Lung (tissue), 12 donors: ENCODE results near the gene ZNF366. TPM values are rescaled to one million over a fixed set of nuclear protein-coding genes. Genes with fewer than 3 reads are reported as not detected.

ENCODE experiments used
- ATAC-seq: fragments of 200-7000 bp; cut with Tn5 transposase; one replicate; pipeline ENCODE4 v1.9.1; 2020; ENCODE audit warnings: moderate number of reproducible peaks; ENCODE audit not compliant: insufficient read depth, low FRiP score
- DNase-seq, 3 donors: peaks; one replicate each; pipeline ENCODE4 v3.0.0-alpha.2; 2013 to 2017
- H3K27ac ChIP-seq, 2 donors: one replicate each; pipeline ENCODE4 v1.5.1; 2013; ENCODE audit warnings: mild to moderate bottlenecking in 2 of 2, moderate library complexity in 2 of 2, control low read depth in 1 of 2, inconsistent platforms in 1 of 2, low read depth in 1 of 2, low read length in 1 of 2
- H3K27me3 ChIP-seq, 3 donors: one replicate each; pipeline ENCODE4 v1.5.1; 2013; ENCODE audit warnings: low read length in 2 of 3; ENCODE audit not compliant: control insufficient read depth in 3 of 3, insufficient read depth in 3 of 3
- H3K36me3 ChIP-seq, 4 donors: one replicate each; pipeline ENCODE4 v1.5.1; 2013; ENCODE audit warnings: low read length in 4 of 4, mild to moderate bottlenecking in 1 of 4, moderate library complexity in 1 of 4; ENCODE audit not compliant: control insufficient read depth in 4 of 4, insufficient read depth in 4 of 4
- H3K4me1 ChIP-seq, 5 donors: one replicate each; pipeline ENCODE4 v1.5.1; 2013; ENCODE audit warnings: low read length in 5 of 5, mild to moderate bottlenecking in 2 of 5, moderate library complexity in 1 of 5; ENCODE audit not compliant: control insufficient read depth in 5 of 5, insufficient read depth in 5 of 5
- H3K4me3 ChIP-seq: one replicate; pipeline ENCODE4 v1.5.1; 2013; ENCODE audit warnings: mild to moderate bottlenecking, control low read depth, moderate library complexity
- H3K9ac ChIP-seq, 2 donors: one replicate each; pipeline ENCODE4 v1.5.1; 2013; ENCODE audit warnings: low read length in 2 of 2, control low read depth in 1 of 2; ENCODE audit not compliant: insufficient read depth in 1 of 2
- H3K9me3 ChIP-seq, 4 donors: one replicate each; pipeline ENCODE4 v1.5.1; 2013; ENCODE audit warnings: low read length in 3 of 4, mild to moderate bottlenecking in 1 of 4, moderate library complexity in 1 of 4; ENCODE audit not compliant: control insufficient read depth in 4 of 4, insufficient read depth in 3 of 4
- CTCF ChIP-seq: IDR thresholded peaks from 2 replicates; pipeline ENCODE4 v1.5.1; 2012; ENCODE audit warnings: mild to moderate bottlenecking; ENCODE audit errors: control extremely low read depth, extremely low read depth
- WGBS, 2 donors: extraction: QIAGEN DNeasy Blood & Tissue Kit; methylation state at CpG; one replicate each; pipeline ENCODE4 v1.1.7; 2013; 5-methylcytosine and 5-hydroxymethylcytosine counted together
- polyA plus RNA-seq, 2 donors: library from polyadenylated mRNA; stranded (reverse); fragments of 200-250 nt; gene quantifications; one replicate each; pipeline ENCODE4 v1.2.1, GENCODE V29; 2013
- total RNA-seq, 2 donors: library from RNA; depleted of rRNA in 1 of 2; stranded (reverse); fragments of >200 nt in 1 of 2; gene quantifications; one replicate each; pipeline ENCODE4 v1.2.1, GENCODE V29; 2014 to 2021
- donor health status: control.
- donor health status: control.
- donor health status: Bipolar disorder and iron deficiency.
- donor health status: healthy.
- donor health status: DM: yes; HTN: yes; CAD: no.

ZNF366 gene
- total and polyA plus RNA-seq, 4 donors, result 0.73 to 6.0 (median 3.6) TPM

DNA sequence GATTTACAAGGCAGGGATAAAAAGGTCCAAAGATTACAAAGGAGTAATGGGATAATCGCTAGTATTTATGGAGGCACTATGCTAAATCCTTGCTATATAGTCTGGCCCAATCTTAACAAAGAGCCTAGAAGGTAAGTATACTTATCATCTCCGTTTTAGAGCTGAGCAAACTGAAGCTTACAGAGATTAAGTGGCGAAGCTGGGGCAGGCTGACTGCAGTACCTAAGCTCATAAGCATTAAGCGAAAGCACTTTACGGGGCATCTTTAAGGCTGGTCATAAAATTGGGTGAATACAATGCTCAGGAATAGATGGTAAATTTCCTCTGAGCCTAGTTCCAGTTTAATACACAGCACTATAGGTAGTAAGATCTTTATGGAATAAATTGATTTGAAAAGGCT, 30.0 kb upstream of the ZNF366 start:
- Histone ChIP-seq H3K4me1 (peaks cover 0 to 13% (median 4%) of the 10 kb centered on the region in 5 donors), H3K4me3 (no peak overlapping the region), H3K27ac (no peak overlapping the region), H3K27me3 (no peaks in the 10 kb centered on the region), H3K36me3 (no peaks in the 10 kb centered on the region), H3K9ac (no peak overlapping the region), H3K9me3 (peaks cover 0 to 5% (median 0%) of the 10 kb centered on the region in 4 donors)
- no peak for ATAC-seq
- no peak for DNase-seq
- no peak for TF ChIP-seq CTCF
- WGBS, 2 donors, result 81 to 83% methylated on average over 5 of the region's 5 CpGs

- no peak for TF ChIP-seq CTCF
- no peaks in the 10 kb centered on the region for H3K36me3 ChIP-seq
- peaks cover 0 to 5% (median 0%) of the 10 kb centered on the region in 4 donors for H3K9me3 ChIP-seq
- peak overlapping the region in 1 of 2 donors; percentile 67 for H3K27ac ChIP-seq
- H3K4me3 ChIP-seq, result no peak overlapping the region
- no peaks in the 10 kb centered on the region for H3K27me3 ChIP-seq
- peak; percentile 25 to 82 (median 63) for DNase-seq
- no peak overlapping the region for H3K9ac ChIP-seq
- no peak for ATAC-seq
- H3K4me1 ChIP-seq, result peaks cover 0 to 15% (median 0%) of the 10 kb centered on the region in 5 donors
- WGBS, 2 donors, result 55 to 75% methylated on average over 4 of the region's 4 CpGs
Observed at GRCh38 chr5:72531496-72532190, 24.4 kb upstream of the ZNF366 start.

GRCh38 chr5:72530196-72530595, 23.0 kb upstream of the ZNF366 start:
- no peak for TF ChIP-seq CTCF
- H3K4me3 ChIP-seq, result no peak overlapping the region
- H3K27me3 ChIP-seq, result no peaks in the 10 kb centered on the region
- peaks cover 0 to 15% (median 0%) of the 10 kb centered on the region in 5 donors for H3K4me1 ChIP-seq
- no peak for ATAC-seq
- WGBS, 2 donors, result 65 to 79% methylated on average over 7 of the region's 7 CpGs
- H3K27ac ChIP-seq, result no peak overlapping the region
- peak; percentile 31 to 53 (median 52) for DNase-seq
- no peak overlapping the region for H3K9ac ChIP-seq
- H3K9me3 ChIP-seq, result peaks cover 0 to 5% (median 0%) of the 10 kb centered on the region in 4 donors
- H3K36me3 ChIP-seq, result no peaks in the 10 kb centered on the region
